Measurements from ENCODE around the gene SEC24B. TPM values are rescaled to one million over a fixed set of nuclear protein-coding genes. Genes with fewer than 3 reads are reported as not detected.
"Not testable (repeated sequence)": the region's sequence is repeated elsewhere in the genome, so short reads cannot be mapped to it uniquely, and the experiment has no call there.

SEC24B gene
- total RNA-seq, 2 donors from 2014 or later = 27.2 to 39.1 TPM

- Histone ChIP-seq H3K27ac (peak overlapping the region in 1 of 2 donors; percentile 29), H3K4me1 (ENCODE audit: control insufficient read depth in 1 of 2, low read depth in 2 of 2) (peaks cover 36 to 67% of the 10 kb centered on the region in 2 donors), H3K36me3 (no peaks in the 10 kb centered on the region), H3K27me3 (replicated peaks; ENCODE audit: insufficient read depth) (no peaks in the 10 kb centered on the region), H3K9me3 (no peaks in the 10 kb centered on the region), H3K4me3 (no peak overlapping the region)
- DNase-seq (ENCODE audit: low spot score) = no peak
- no peak for ATAC-seq (ENCODE audit: insufficient number of reproducible peaks, low FRiP score, low read depth)
- TF ChIP-seq CTCF (IDR thresholded peaks at IDR 0.05) = no peak
These were observed 7.3 kb downstream of the SEC24B start for GRCh38 chr4:109440948-109441347.

- no peak overlapping the region for H3K27ac ChIP-seq
- ATAC-seq (ENCODE audit: insufficient number of reproducible peaks, low FRiP score, low read depth) = no peak
These were observed 8.3 kb downstream of the SEC24B start for GRCh38 chr4:109441862-109442458.

GRCh38 chr4:109444182-109444844 lies 10.7 kb downstream of the SEC24B start:
- Histone ChIP-seq H3K4me3 (no peak overlapping the region), H3K27me3 (replicated peaks; ENCODE audit: insufficient read depth) (no peaks in the 10 kb centered on the region), H3K36me3 (no peaks in the 10 kb centered on the region), H3K9me3 (no peaks in the 10 kb centered on the region), H3K4me1 (ENCODE audit: control insufficient read depth in 1 of 2, low read depth in 2 of 2) (peaks cover 30 to 47% of the 10 kb centered on the region in 2 donors), H3K27ac (no peak overlapping the region)
- ATAC-seq (ENCODE audit: insufficient number of reproducible peaks, low FRiP score, low read depth) (no peak), DNase-seq (ENCODE audit: low spot score) (no peak)
- TF ChIP-seq CTCF (IDR thresholded peaks at IDR 0.05) = no peak

More at GRCh38 chr4:109441862-109442458, 8.3 kb downstream of the SEC24B start:
- Histone ChIP-seq H3K9me3 (no peaks in the 10 kb centered on the region), H3K4me3 (no peak overlapping the region), H3K27me3 (replicated peaks; ENCODE audit: insufficient read depth) (no peaks in the 10 kb centered on the region), H3K4me1 (ENCODE audit: control insufficient read depth in 1 of 2, low read depth in 2 of 2) (peaks cover 36 to 57% of the 10 kb centered on the region in 2 donors), H3K36me3 (no peaks in the 10 kb centered on the region)
- TF ChIP-seq CTCF (IDR thresholded peaks at IDR 0.05) = no peak
- no peak for DNase-seq (ENCODE audit: low spot score)

GRCh38 chr4:109447278-109447677 lies 13.7 kb downstream of the SEC24B start:
- Histone ChIP-seq H3K27ac (no peak overlapping the region), H3K9me3 (no peaks in the 10 kb centered on the region), H3K27me3 (replicated peaks; ENCODE audit: insufficient read depth) (no peaks in the 10 kb centered on the region), H3K36me3 (peaks cover 4% of the 10 kb centered on the region), H3K4me3 (no peak overlapping the region), H3K4me1 (ENCODE audit: control insufficient read depth in 1 of 2, low read depth in 2 of 2) (peaks cover 16 to 25% of the 10 kb centered on the region in 2 donors)
- DNase-seq (ENCODE audit: low spot score) (no peak), ATAC-seq (ENCODE audit: insufficient number of reproducible peaks, low FRiP score, low read depth) (no peak)
- TF ChIP-seq CTCF (IDR thresholded peaks at IDR 0.05) = no peak

- no peak overlapping the region for H3K27ac ChIP-seq
- peaks cover 4% of the 10 kb centered on the region for H3K36me3 ChIP-seq
- H3K4me3 ChIP-seq = no peak overlapping the region
- H3K27me3 ChIP-seq (replicated peaks; ENCODE audit: insufficient read depth) = no peaks in the 10 kb centered on the region
- no peak for TF ChIP-seq CTCF (IDR thresholded peaks at IDR 0.05)
- H3K9me3 ChIP-seq = no peaks in the 10 kb centered on the region
- peaks cover 0 to 4% of the 10 kb centered on the region in 2 donors for H3K4me1 ChIP-seq (ENCODE audit: control insufficient read depth in 1 of 2, low read depth in 2 of 2)
- ATAC-seq (ENCODE audit: insufficient number of reproducible peaks, low FRiP score, low read depth) (no peak), DNase-seq (ENCODE audit: low spot score) (no peak)
These were observed 18.1 kb downstream of the SEC24B start for GRCh38 chr4:109451544-109452273.

GRCh38 chr4:109453110-109453509 lies 19.5 kb downstream of the SEC24B start:
- H3K27ac ChIP-seq; H3K4me3 ChIP-seq; ATAC-seq (ENCODE audit: insufficient number of reproducible peaks, low FRiP score, low read depth); H3K27me3 ChIP-seq (replicated peaks; ENCODE audit: insufficient read depth); DNase-seq (ENCODE audit: low spot score); H3K36me3 ChIP-seq; H3K4me1 ChIP-seq (ENCODE audit: control insufficient read depth in 1 of 2, low read depth in 2 of 2); H3K9me3 ChIP-seq: not testable (repeated sequence)

All from thoracic aorta (tissue), 2 donors.